Keratinocyte (primary cell): Measurements from ENCODE around the gene HS6ST3. TPM values are rescaled to one million over a fixed set of nuclear protein-coding genes. Genes with fewer than 3 reads are reported as not detected.

Source experiments
- DNase-seq: peaks from one replicate; pipeline ENCODE4 v3.0.0-alpha.2; 2011; ENCODE audit warnings: low read depth, missing footprints, low spot score
- FAIRE-seq: peaks from 2 replicates; lab custom pipeline; 2011; peaks lifted over from hg19 to GRCh38; lab: Jason Lieb, UNC
- H2AFZ ChIP-seq: 2 replicates; pipeline ENCODE4 v1.6.0; 2012; ENCODE audit warnings: low read length, control low read depth, inconsistent platforms; ENCODE audit not compliant: control insufficient read depth
- H3K27ac ChIP-seq: 2 replicates; pipeline ENCODE4 v1.5.1; 2011; ENCODE audit warnings: low read length; ENCODE audit not compliant: control insufficient read depth, insufficient read depth
- H3K27me3 ChIP-seq: 3 replicates; pipeline ENCODE4 v1.6.0; 2011; ENCODE audit warnings: low read length; ENCODE audit not compliant: control insufficient read depth, insufficient read depth; ENCODE audit errors: extremely low read depth
- H3K36me3 ChIP-seq, 2 experiments: 2 replicates in 1 of 2; 3 replicates in 1 of 2; pipeline ENCODE4 v1.5.1; 2011; ENCODE audit warnings: low read length in 2 of 2, mild to moderate bottlenecking in 1 of 2; ENCODE audit not compliant: control insufficient read depth in 2 of 2, insufficient read depth in 2 of 2; ENCODE audit errors: extremely low read depth in 1 of 2
- H3K4me1 ChIP-seq: 3 replicates; pipeline ENCODE4 v1.5.1; 2011; ENCODE audit warnings: low read length; ENCODE audit not compliant: control insufficient read depth, insufficient read depth; ENCODE audit errors: extremely low read depth
- H3K4me2 ChIP-seq: 3 replicates; pipeline ENCODE4 v1.6.0; 2011; ENCODE audit warnings: low read depth, low read length; ENCODE audit not compliant: control insufficient read depth, insufficient read depth; ENCODE audit errors: extremely low read depth
- H3K4me3 ChIP-seq, 3 experiments: fragments of 200-600 bp in 1 of 3; sonication (generic) in 1 of 3; 2 replicates in 2 of 3; 3 replicates in 1 of 3; pipeline ENCODE4 v1.5.1; 2011 to 2016; ENCODE audit warnings: low read length in 3 of 3, mild to moderate bottlenecking in 3 of 3, control low read depth in 2 of 3, inconsistent platforms in 1 of 3, low read depth in 1 of 3, mixed read lengths in 1 of 3, mixed run types in 1 of 3, moderate library complexity in 1 of 3; ENCODE audit not compliant: control insufficient read depth in 2 of 3, insufficient read depth in 2 of 3; ENCODE audit errors: extremely low read depth in 1 of 3
- H3K79me2 ChIP-seq: 2 replicates; pipeline ENCODE4 v1.6.0; 2012; ENCODE audit warnings: low read length; ENCODE audit not compliant: control insufficient read depth, insufficient read depth
- H3K9ac ChIP-seq: 3 replicates; pipeline ENCODE4 v1.6.0; 2011; ENCODE audit warnings: low read length; ENCODE audit not compliant: control insufficient read depth, insufficient read depth; ENCODE audit errors: extremely low read depth
- H3K9me1 ChIP-seq: 3 replicates; pipeline ENCODE4 v1.6.0; 2011; ENCODE audit warnings: low read length; ENCODE audit not compliant: control insufficient read depth, insufficient read depth; ENCODE audit errors: extremely low read depth
- H3K9me3 ChIP-seq: 2 replicates; pipeline ENCODE4 v1.5.1; 2012; ENCODE audit warnings: low read depth, low read length; ENCODE audit not compliant: control insufficient read depth
- H4K20me1 ChIP-seq: 3 replicates; pipeline ENCODE4 v1.6.0; 2011; ENCODE audit warnings: low read length; ENCODE audit not compliant: control insufficient read depth, insufficient read depth; ENCODE audit errors: extremely low read depth
- EZH2 ChIP-seq: IDR thresholded peaks from one replicate; pipeline ENCODE4 v1.6.1; 2012; ENCODE audit warnings: inconsistent platforms, mild to moderate bottlenecking, low read length, moderate library complexity
- dilution Hi-C: fragments of 300-500 bp; cut with MboI; formaldehyde crosslinking; loops from one replicate; pipeline ENCODE4 v1.7.0; 2020; ENCODE audit warnings: low sequenced_read_pairs; ENCODE audit not compliant: extremely low pct_ligation_motif_present
- polyA plus RNA-seq, 5 experiments: library from polyadenylated mRNA; depleted of rRNA in 3 of 5; stranded (reverse) in 3 of 5; stranded (forward) in 1 of 5; unstranded in 1 of 5; fragments of >200 nt; gene quantifications; 1 replicate in 1 of 5; 2 replicates in 3 of 5; 3 replicates in 1 of 5; pipeline versions ENCODE4 v1.2.1 to v1.2.3, GENCODE V29; 2011 to 2012; ENCODE audit warnings: missing spikeins in 2 of 5, low read depth in 1 of 5, low replicate concordance in 1 of 5
- TF ChIP-seq, protein P1 (sequence below), 3 experiments: IDR thresholded peaks in 1 of 3; conservative IDR thresholded peaks in 1 of 3; optimal IDR thresholded peaks in 1 of 3; 2 replicates in 2 of 3; 3 replicates in 1 of 3; pipeline versions ENCODE3 to v1.5.1; 2011; ENCODE audit warnings: low read length in 3 of 3, mild to moderate bottlenecking in 3 of 3, moderate library complexity in 2 of 3, control low read depth in 1 of 3, inconsistent platforms in 1 of 3; ENCODE audit not compliant: insufficient read depth in 2 of 3; ENCODE audit errors: extremely low read depth in 1 of 3

HS6ST3 gene
- polyA plus RNA-seq, 1 donor (not counting 4 experiments of a cell fraction or from before 2014, with no cell fraction given) = 0.03 TPM

DNA sequence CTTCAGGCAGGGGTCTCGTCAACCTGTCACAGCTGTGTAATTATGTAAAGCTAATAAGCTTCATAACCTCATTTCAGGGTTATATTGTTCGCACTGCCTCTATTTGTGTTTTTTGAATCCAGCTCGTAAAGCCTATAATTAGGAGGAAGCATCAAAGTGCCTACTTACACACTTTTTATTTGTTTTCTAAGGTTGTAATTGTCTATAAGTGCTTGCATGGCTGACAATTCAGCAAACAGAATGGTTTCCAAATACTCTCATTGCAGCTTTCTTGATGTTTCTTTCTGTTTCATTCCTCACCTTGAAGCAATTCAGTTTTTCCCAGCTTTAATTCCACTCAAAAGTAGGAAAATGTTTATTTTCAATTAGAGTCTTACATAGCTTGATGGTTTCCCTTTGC lies 336.3 kb downstream of the HS6ST3 start:
- Histone ChIP-seq H3K36me3 (no peaks in the 10 kb centered on the region), H3K9me3 (no peaks in the 10 kb centered on the region), H4K20me1 (no peaks in the 10 kb centered on the region), H3K27me3 (no peaks in the 10 kb centered on the region), H2AFZ (no peak overlapping the region), H3K79me2 (no peaks in the 10 kb centered on the region), H3K4me1 (no peaks in the 10 kb centered on the region), H3K9ac (no peak overlapping the region), H3K4me2 (no peak overlapping the region), H3K27ac (no peak overlapping the region), H3K9me1 (no peaks in the 10 kb centered on the region), H3K4me3 (no peak overlapping the region)
- dilution Hi-C loops = no loop called here
- FAIRE-seq (no peak), DNase-seq (no peak)
- no peak for TF ChIP-seq EZH2
- TF ChIP-seq, protein P1, sequence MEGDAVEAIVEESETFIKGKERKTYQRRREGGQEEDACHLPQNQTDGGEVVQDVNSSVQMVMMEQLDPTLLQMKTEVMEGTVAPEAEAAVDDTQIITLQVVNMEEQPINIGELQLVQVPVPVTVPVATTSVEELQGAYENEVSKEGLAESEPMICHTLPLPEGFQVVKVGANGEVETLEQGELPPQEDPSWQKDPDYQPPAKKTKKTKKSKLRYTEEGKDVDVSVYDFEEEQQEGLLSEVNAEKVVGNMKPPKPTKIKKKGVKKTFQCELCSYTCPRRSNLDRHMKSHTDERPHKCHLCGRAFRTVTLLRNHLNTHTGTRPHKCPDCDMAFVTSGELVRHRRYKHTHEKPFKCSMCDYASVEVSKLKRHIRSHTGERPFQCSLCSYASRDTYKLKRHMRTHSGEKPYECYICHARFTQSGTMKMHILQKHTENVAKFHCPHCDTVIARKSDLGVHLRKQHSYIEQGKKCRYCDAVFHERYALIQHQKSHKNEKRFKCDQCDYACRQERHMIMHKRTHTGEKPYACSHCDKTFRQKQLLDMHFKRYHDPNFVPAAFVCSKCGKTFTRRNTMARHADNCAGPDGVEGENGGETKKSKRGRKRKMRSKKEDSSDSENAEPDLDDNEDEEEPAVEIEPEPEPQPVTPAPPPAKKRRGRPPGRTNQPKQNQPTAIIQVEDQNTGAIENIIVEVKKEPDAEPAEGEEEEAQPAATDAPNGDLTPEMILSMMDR (optimal IDR thresholded peaks at IDR 0.05 in 1 of 3, IDR thresholded peaks at IDR 0.05 in 1 of 3, conservative IDR thresholded peaks at IDR 0.05 in 1 of 3; ENCODE audit: extremely low read depth in 1 of 3, insufficient read depth in 2 of 3, low read length in 3 of 3) = no peak

DNA sequence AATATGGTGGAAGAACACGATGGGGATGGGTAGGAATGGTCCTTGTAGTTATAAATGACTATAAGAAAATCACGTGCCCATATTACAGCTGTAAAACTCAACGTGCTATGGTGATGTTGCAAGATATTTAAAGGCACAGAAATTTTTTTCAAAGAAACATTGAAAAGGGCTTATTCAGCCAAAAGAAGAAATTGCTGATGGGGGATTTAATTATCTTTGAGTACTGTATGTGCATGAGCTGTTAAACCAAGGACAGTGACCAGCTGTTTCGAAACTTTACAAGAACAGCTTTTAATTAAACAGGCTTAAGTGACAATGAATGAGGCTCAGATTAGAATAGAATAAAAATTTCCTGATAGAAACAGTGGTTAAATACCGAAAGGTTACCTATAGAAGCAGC lies 339.0 kb downstream of the HS6ST3 start:
- no peak for FAIRE-seq
- H3K4me2 ChIP-seq = no peak overlapping the region
- H4K20me1 ChIP-seq = no peaks in the 10 kb centered on the region
- no peaks in the 10 kb centered on the region for H3K4me1 ChIP-seq
- H3K79me2 ChIP-seq = no peaks in the 10 kb centered on the region
- no peak for DNase-seq
- H3K9me1 ChIP-seq = no peaks in the 10 kb centered on the region
- dilution Hi-C loops = no loop called here
- H3K27me3 ChIP-seq = no peaks in the 10 kb centered on the region
- TF ChIP-seq, protein P1 (optimal IDR thresholded peaks at IDR 0.05 in 1 of 3, IDR thresholded peaks at IDR 0.05 in 1 of 3, conservative IDR thresholded peaks at IDR 0.05 in 1 of 3; ENCODE audit: extremely low read depth in 1 of 3, insufficient read depth in 2 of 3, low read length in 3 of 3) = no peak
- TF ChIP-seq EZH2 = no peak
- H3K9ac ChIP-seq = no peak overlapping the region
- H3K36me3 ChIP-seq = no peaks in the 10 kb centered on the region
- no peak overlapping the region for H3K4me3 ChIP-seq
- no peak overlapping the region for H2AFZ ChIP-seq
- H3K27ac ChIP-seq = no peak overlapping the region
- H3K9me3 ChIP-seq = no peaks in the 10 kb centered on the region
